ENCODE data around the gene IPO13. TPM values are rescaled to one million over a fixed set of nuclear protein-coding genes. Genes with fewer than 3 reads are reported as not detected.

The IPO13 gene
- total and polyA plus RNA-seq, 4 donors: 22.6 to 73.2 (median 52.8) TPM

DNA sequence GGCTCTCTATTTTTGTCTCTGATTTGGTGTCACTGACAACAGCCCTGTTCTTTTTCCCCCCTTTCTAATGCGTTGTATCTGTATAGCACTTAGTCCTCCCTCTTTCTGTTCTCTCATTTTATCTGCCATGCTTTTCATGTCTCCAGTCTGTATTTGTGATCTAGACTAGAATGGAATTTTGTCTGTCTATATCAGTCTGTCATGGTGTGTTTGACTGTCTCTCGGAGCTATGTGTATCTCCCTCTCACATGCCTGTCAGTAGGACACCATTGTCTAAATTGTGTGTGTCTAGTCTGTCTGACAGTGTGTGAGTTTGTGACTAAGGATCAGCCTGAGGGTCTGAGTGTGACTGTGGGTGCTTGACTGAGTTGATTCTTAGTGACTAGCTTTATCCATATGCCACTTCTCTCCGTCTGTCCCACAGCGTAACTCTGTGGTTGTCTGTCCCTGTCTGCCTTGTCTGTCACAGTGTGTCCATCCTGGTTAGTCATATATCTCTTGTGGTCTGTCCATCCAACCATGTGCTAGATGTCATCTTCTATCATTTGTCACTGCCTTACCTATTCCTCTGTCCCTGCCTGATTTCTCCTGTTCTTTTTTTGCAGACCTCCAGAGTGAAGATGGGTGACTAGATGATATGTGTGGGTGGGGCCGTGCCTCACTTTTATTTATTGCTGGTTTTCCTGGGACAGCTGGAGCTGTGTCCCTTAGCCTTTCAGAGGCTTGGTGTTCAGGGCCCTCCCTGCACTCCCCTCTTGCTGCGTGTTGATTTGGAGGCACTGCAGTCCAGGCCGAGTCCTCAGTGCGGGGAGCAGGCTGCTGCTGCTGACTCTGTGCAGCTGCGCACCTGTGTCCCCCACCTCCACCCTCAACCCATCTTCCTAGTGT, 30.9 kb downstream of the IPO13 start:
- H3K4me1 ChIP-seq (ENCODE audit: control insufficient read depth, insufficient read depth, low read length): peaks cover 69% of the 10 kb centered on the region
- H3K9me3 ChIP-seq (ENCODE audit: control insufficient read depth, insufficient read depth, low read length): no peaks in the 10 kb centered on the region
- no peak for DNase-seq (ENCODE audit: low read depth in 4 of 6, low spot score in 6 of 6)
- no peaks in the 10 kb centered on the region for H3K27me3 ChIP-seq (ENCODE audit: control insufficient read depth, insufficient read depth, low read length)
- WGBS (ENCODE audit: insufficient coverage): 95% methylated on average over 3 of the region's 9 CpGs
- peaks cover 44% of the 10 kb centered on the region for H3K36me3 ChIP-seq (ENCODE audit: control insufficient read depth, insufficient read depth, low read length)
- no peak overlapping the region for H3K27ac ChIP-seq (ENCODE audit: low read depth, low read length)
- H3K4me3 ChIP-seq (ENCODE audit: low read depth, low read length): no peak overlapping the region

- H3K27me3 ChIP-seq (ENCODE audit: control insufficient read depth, insufficient read depth, low read length): no peaks in the 10 kb centered on the region
- 78% methylated on average over 4 of the region's 5 CpGs for whole genome bisulfite sequencing (ENCODE audit: insufficient coverage)
- peaks cover 48% of the 10 kb centered on the region for H3K36me3 ChIP-seq (ENCODE audit: control insufficient read depth, insufficient read depth, low read length)
- peak overlapping the region; percentile 47 for H3K4me3 ChIP-seq (ENCODE audit: low read depth, low read length)
- no peak for DNase-seq (ENCODE audit: low read depth in 4 of 6, low spot score in 6 of 6)
- H3K9me3 ChIP-seq (ENCODE audit: control insufficient read depth, insufficient read depth, low read length): no peaks in the 10 kb centered on the region
- H3K4me1 ChIP-seq (ENCODE audit: control insufficient read depth, insufficient read depth, low read length): peaks cover 72% of the 10 kb centered on the region
- H3K27ac ChIP-seq (ENCODE audit: low read depth, low read length): no peak overlapping the region
Measured at GRCh38 chr1:43978264-43978550, 31.5 kb downstream of the IPO13 start.

- peak in 2 of 6 donors; percentile 70 to 80 for DNase-seq (ENCODE audit: low read depth in 4 of 6, low spot score in 6 of 6)
- H3K4me3 ChIP-seq (ENCODE audit: low read depth, low read length): peak within 1 kb of the TSS; percentile 48
- WGBS (ENCODE audit: insufficient coverage): 3% methylated on average over 54 of the region's 54 CpGs
- H3K36me3 ChIP-seq (ENCODE audit: control insufficient read depth, insufficient read depth, low read length): peaks cover 53% of the 10 kb centered on the region
- no peaks in the 10 kb centered on the region for H3K27me3 ChIP-seq (ENCODE audit: control insufficient read depth, insufficient read depth, low read length)
- H3K4me1 ChIP-seq (ENCODE audit: control insufficient read depth, insufficient read depth, low read length): peaks cover 72% of the 10 kb centered on the region
- H3K9me3 ChIP-seq (ENCODE audit: control insufficient read depth, insufficient read depth, low read length): no peaks in the 10 kb centered on the region
- H3K27ac ChIP-seq (ENCODE audit: low read depth, low read length): peak within 1 kb of the TSS; percentile 4
Measured at GRCh38 chr1:43978551-43979260, 32.0 kb downstream of the IPO13 start, which contains the start of gene B4GALT2. Gene B4GALT2, plus strand, starts transcription at chr1:43979210. Its CDS starts 1,951 bp downstream, at chr1:43981161.

GRCh38 chr1:43979261-43979527, 32.4 kb downstream of the IPO13 start:
- WGBS (ENCODE audit: insufficient coverage): 0% methylated on average over 45 of the region's 45 CpGs
- no peaks in the 10 kb centered on the region for H3K9me3 ChIP-seq (ENCODE audit: control insufficient read depth, insufficient read depth, low read length)

DNA sequence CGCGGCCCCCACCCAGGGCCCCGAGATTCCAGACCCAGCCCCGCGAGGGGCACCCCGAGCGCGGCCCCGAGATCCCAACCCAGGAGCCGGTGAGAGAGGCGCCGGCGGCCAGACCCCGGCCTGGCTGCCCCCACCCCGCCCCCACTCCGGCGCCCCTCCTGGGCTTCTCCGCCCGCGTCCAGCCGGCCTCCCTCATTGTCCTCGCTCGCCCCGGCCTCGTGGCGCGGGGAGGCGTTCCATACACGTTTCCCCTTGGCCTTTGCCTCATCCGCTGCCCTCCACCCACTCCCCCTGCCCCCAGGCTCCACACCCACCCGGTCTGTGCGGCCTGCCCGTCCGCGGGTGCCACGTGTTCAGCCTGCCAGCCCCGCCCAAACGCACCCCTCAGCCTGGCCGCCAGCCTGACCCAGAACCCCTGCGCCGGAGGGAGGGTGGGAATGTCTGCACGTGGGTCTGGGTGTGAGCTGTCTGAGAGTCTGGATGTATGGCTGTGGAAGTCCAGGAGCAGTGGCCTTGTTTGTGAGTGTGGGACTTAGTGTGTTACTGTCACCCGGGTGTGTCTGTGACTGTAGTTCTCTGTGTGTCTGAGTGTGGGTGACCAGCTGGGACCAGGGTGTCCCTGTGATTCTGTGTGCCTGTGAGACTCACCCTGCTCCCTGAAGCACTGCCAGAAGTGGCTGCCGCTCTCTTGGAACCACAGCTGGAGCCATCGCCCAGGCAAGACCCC, 32.9 kb downstream of the IPO13 start:
- 1% methylated on average over 44 of the region's 45 CpGs for WGBS (ENCODE audit: insufficient coverage)
- no peaks in the 10 kb centered on the region for H3K9me3 ChIP-seq (ENCODE audit: control insufficient read depth, insufficient read depth, low read length)
- peaks cover 63% of the 10 kb centered on the region for H3K36me3 ChIP-seq (ENCODE audit: control insufficient read depth, insufficient read depth, low read length)
- H3K27me3 ChIP-seq (ENCODE audit: control insufficient read depth, insufficient read depth, low read length): no peaks in the 10 kb centered on the region
- DNase-seq (ENCODE audit: low read depth in 4 of 6, low spot score in 6 of 6): peak in 2 of 6 donors; percentile 70 to 71
- H3K4me3 ChIP-seq (ENCODE audit: low read depth, low read length): peak overlapping the region; percentile 48
- H3K27ac ChIP-seq (ENCODE audit: low read depth, low read length): peak overlapping the region; percentile 4
- H3K4me1 ChIP-seq (ENCODE audit: control insufficient read depth, insufficient read depth, low read length): peaks cover 66% of the 10 kb centered on the region

More at GRCh38 chr1:43979261-43979527, 32.4 kb downstream of the IPO13 start:
- no peak overlapping the region for H3K27ac ChIP-seq (ENCODE audit: low read depth, low read length)
- peaks cover 58% of the 10 kb centered on the region for H3K36me3 ChIP-seq (ENCODE audit: control insufficient read depth, insufficient read depth, low read length)
- H3K4me1 ChIP-seq (ENCODE audit: control insufficient read depth, insufficient read depth, low read length): peaks cover 70% of the 10 kb centered on the region
- no peak for DNase-seq (ENCODE audit: low read depth in 4 of 6, low spot score in 6 of 6)
- no peaks in the 10 kb centered on the region for H3K27me3 ChIP-seq (ENCODE audit: control insufficient read depth, insufficient read depth, low read length)
- H3K4me3 ChIP-seq (ENCODE audit: low read depth, low read length): peak overlapping the region; percentile 48

GRCh38 chr1:43980255-43981134, 33.7 kb downstream of the IPO13 start:
- Histone ChIP-seq H3K9me3 (ENCODE audit: control insufficient read depth, insufficient read depth, low read length) (no peaks in the 10 kb centered on the region), H3K4me1 (ENCODE audit: control insufficient read depth, insufficient read depth, low read length) (peaks cover 64% of the 10 kb centered on the region), H3K4me3 (ENCODE audit: low read depth, low read length) (peak overlapping the region; percentile 48), H3K27me3 (ENCODE audit: control insufficient read depth, insufficient read depth, low read length) (no peaks in the 10 kb centered on the region), H3K27ac (ENCODE audit: low read depth, low read length) (peak overlapping the region; percentile 4), H3K36me3 (ENCODE audit: control insufficient read depth, insufficient read depth, low read length) (peaks cover 71% of the 10 kb centered on the region)
- WGBS (ENCODE audit: insufficient coverage): 75% methylated on average over 12 of the region's 13 CpGs
- no peak for DNase-seq (ENCODE audit: low read depth in 4 of 6, low spot score in 6 of 6)

DNA sequence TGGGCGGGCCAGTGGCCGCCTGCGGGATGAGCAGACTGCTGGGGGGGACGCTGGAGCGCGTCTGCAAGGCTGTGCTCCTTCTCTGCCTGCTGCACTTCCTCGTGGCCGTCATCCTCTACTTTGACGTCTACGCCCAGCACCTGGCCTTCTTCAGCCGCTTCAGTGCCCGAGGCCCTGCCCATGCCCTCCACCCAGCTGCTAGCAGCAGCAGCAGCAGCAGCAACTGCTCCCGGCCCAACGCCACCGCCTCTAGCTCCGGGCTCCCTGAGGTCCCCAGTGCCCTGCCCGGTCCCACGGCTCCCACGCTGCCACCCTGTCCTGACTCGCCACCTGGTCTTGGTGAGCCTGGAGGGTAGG, 34.4 kb downstream of the IPO13 start:
- 86% methylated on average over 19 of the region's 20 CpGs for WGBS (ENCODE audit: insufficient coverage)
- no peak for DNase-seq (ENCODE audit: low read depth in 4 of 6, low spot score in 6 of 6)
- Histone ChIP-seq H3K4me1 (ENCODE audit: control insufficient read depth, insufficient read depth, low read length) (peaks cover 58% of the 10 kb centered on the region), H3K27me3 (ENCODE audit: control insufficient read depth, insufficient read depth, low read length) (no peaks in the 10 kb centered on the region), H3K27ac (ENCODE audit: low read depth, low read length) (no peak overlapping the region), H3K36me3 (ENCODE audit: control insufficient read depth, insufficient read depth, low read length) (peaks cover 75% of the 10 kb centered on the region), H3K9me3 (ENCODE audit: control insufficient read depth, insufficient read depth, low read length) (no peaks in the 10 kb centered on the region), H3K4me3 (ENCODE audit: low read depth, low read length) (no peak overlapping the region)

GRCh38 chr1:43981636-43982035, 34.9 kb downstream of the IPO13 start:
- no peak for DNase-seq (ENCODE audit: low read depth in 4 of 6, low spot score in 6 of 6)
- Histone ChIP-seq H3K27me3 (ENCODE audit: control insufficient read depth, insufficient read depth, low read length) (no peaks in the 10 kb centered on the region), H3K9me3 (ENCODE audit: control insufficient read depth, insufficient read depth, low read length) (no peaks in the 10 kb centered on the region), H3K4me3 (ENCODE audit: low read depth, low read length) (no peak overlapping the region), H3K36me3 (ENCODE audit: control insufficient read depth, insufficient read depth, low read length) (peaks cover 72% of the 10 kb centered on the region), H3K27ac (ENCODE audit: low read depth, low read length) (no peak overlapping the region), H3K4me1 (ENCODE audit: control insufficient read depth, insufficient read depth, low read length) (peaks cover 52% of the 10 kb centered on the region)
- 97% methylated on average over 13 of the region's 20 CpGs for WGBS (ENCODE audit: insufficient coverage)

- H3K4me1 ChIP-seq (ENCODE audit: control insufficient read depth, insufficient read depth, low read length): peaks cover 47% of the 10 kb centered on the region
- 97% methylated on average over 8 of the region's 8 CpGs for WGBS (ENCODE audit: insufficient coverage)
- H3K36me3 ChIP-seq (ENCODE audit: control insufficient read depth, insufficient read depth, low read length): peaks cover 69% of the 10 kb centered on the region
- DNase-seq (ENCODE audit: low read depth in 4 of 6, low spot score in 6 of 6): no peak
- H3K27ac ChIP-seq (ENCODE audit: low read depth, low read length): no peak overlapping the region
- no peak overlapping the region for H3K4me3 ChIP-seq (ENCODE audit: low read depth, low read length)
- H3K27me3 ChIP-seq (ENCODE audit: control insufficient read depth, insufficient read depth, low read length): no peaks in the 10 kb centered on the region
- H3K9me3 ChIP-seq (ENCODE audit: control insufficient read depth, insufficient read depth, low read length): no peaks in the 10 kb centered on the region
Measured at GRCh38 chr1:43982241-43982640, 35.5 kb downstream of the IPO13 start.

Data from spinal cord (tissue), 10 donors.